ENCODE measurements around the gene FOXP1. TPM values are rescaled to one million over a fixed set of nuclear protein-coding genes. Genes with fewer than 3 reads are reported as not detected.

Gene FOXP1
- total RNA-seq, 1 donor from 2014 or later, result 61.3 TPM

DNA sequence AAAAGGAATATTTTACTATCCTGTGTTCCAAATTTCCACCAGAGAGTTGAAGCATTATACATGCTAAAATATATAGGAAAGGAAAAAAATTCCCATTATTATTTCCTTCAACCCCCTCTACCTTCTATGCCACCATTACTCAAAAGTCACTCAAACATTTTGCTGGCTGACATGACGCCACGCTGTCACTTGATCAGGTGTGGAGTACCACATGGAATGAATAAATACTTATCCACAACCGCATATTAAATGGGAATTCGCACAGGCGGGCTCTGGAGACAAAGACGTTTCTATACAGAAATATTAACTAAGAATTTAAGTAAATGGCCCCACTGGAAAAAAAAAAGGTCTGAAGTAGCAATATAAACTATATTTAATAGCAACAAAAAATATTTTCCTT, 266.4 kb downstream of the FOXP1 start:
- intact Hi-C loops (cut with micrococcal nuclease), result no loop called here

DNA sequence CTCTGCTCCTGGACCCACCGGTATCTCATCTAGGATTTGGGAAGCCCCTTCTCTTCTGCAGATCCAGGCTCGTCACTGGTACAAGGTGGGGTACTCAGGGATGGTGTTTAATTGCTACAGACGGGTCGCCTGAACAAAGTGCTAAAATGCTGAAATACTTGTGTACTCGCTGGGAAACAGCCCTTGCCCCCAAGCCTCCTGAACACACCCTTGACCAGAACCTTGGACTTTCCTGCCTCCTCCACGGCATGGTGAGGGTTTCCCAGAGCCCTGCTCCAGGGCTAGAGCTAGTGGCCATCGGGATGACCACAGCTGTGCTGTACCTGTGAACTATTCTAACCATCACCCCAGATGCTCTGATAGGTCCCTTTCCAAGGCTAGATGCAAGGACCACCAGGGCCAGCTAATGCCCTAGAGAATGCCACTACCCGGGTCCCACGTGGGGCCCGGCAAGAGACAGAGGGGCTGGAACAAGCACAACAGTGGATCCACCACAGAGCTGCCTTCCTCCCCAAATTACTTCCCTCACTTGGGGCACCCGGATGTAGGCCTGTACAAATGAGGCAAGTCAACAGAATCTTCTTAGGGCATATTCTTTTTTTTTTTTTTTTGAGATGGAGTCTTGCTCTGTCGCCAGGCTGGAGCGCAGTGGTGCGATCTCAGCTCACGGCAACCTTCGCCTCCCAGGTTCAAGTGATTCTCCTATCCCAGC, 267.3 kb downstream of the FOXP1 start:
- intact Hi-C loops (cut with micrococcal nuclease), result no loop called here

DNA sequence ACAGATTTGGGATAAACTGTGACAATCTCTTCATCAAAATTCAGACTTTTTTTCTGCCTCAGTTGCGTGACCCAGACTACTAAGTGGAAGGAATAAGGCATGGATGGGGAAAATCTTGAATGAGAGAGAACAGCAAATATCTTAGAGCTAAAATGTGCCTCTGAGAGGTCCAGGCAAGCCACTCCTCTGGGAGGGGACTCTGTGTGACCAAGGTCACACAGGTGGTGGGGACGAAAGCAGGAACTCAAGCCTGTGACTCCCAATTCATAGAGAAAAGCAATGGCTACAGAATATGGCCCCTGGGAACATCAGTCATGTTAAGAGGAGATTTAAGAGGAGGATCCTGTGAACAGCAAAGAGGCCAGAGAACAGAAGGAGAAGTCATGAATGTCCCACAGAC, 268.1 kb downstream of the FOXP1 start:
- intact Hi-C loops (cut with micrococcal nuclease), result no loop called here

DNA sequence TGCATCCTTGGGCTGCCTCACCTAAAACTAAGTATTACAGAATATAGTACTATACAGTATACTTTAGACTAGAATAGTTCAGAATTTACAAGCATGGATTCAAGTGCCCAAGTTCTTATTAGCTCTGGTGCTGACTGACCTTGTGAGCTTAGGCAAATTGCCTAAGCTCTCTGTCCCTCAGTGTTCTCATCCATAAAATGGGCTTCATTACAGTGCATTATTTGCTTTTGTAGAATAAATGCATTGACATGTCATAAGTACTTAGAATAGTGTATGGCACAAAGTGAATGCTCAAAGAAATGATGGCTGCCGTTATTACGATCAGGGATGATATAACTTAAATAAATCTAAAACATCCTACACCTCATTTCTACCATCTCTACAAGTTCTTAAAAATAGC, 269.7 kb downstream of the FOXP1 start:
- intact Hi-C loops (cut with micrococcal nuclease), result no loop called here

DNA sequence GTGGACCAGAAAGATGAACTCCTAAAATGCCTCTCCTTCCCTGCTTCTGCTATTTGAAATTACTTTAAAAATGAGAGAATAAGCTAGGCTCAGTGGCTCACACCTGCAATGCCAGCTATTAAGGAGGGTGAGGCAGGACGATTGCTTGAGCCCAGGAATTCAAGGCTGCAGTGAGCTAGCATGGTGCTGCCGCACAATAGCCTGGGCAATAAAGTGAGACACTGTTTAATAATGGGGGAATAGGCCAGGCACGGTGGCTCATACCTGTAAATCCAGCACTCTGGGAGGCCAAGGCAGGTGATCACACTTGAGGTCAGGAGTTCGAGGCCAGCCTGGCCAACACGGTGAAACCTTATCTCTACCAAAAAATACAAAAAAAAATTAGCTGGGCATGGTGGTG, 271.1 kb downstream of the FOXP1 start:
- intact Hi-C loops (cut with micrococcal nuclease), result no loop called here

DNA sequence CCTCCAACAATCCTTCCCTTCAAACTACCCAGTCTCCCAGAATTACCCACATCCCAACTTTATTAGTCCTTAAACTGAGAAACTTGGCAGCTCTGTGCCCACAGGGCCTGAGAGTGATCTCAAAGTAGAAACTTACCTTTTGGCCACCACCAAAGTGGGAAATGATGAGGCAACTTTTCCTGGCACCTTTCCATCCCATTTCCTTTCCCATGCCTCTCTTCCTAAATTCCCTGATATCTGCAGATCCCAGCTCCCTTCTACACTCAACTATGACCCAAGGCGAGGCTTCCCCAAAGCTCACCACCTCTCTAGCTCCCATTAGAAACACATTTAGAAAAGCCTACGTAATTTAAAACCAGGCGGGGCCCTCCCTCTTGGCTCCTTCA, 271.9 kb downstream of the FOXP1 start:
- intact Hi-C loops (cut with micrococcal nuclease), result no loop called here

DNA sequence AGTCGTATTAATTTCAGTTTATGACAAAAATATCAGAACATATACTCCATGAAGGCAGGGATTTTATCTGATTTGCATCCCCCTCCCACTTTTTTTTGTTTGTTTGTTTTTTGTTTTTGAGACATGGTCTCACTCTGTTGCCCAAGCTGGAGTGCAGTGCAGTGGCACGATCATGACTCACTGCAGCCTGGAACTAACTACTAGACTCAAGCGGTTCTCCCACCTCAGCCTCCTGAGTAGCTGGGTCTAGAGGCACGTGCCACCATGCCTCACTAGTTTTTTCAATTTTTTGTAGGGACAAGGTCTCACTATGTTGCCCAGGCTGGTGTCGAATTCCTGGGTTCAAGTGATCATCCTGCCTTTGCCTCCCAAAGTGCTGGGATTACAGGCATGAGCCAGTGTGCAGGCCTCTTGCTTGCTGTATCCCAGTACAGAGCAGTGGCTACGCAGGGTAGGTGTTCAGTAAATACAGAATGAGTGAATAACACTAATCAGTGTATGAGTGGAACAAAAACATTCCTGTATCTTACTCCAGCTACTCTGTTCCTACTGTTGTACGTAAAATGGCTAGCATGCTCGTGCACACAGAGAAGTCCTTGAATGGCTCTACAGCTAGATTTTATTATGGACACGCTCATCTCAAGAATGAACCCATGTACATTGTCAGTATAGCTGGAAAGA, 272.4 kb downstream of the FOXP1 start:
- intact Hi-C loops (cut with micrococcal nuclease), result no loop called here

DNA sequence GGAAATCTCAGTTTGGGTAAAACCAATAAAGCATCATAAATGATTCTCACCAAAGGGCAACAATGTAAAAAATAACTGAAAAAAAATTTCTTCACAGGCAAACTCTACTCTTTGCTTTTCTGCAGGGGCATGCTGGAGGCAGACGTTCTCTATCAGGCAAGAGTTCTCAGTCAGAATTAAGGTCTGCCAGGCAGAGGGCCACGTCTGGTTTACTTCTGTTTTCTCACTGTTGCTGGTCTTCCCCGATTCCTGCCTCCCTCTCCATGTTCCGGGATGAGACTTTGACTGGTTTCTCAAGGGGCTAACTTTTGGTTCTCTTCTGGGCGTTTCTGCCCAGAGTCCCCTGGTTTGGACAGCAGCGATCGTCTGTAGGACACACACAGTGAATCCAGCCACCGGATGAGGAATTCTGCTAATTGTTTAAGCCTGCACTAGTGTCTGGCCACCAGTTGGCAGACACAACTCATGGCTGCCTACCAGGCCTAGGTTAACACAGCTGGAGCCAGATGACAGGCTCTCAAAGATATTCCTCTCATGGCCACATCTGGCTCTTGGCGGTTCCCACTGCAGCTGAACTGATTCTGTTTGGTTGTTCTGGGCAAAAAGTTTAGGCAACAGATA, 273.1 kb downstream of the FOXP1 start:
- intact Hi-C loops (cut with micrococcal nuclease), result no loop called here

DNA sequence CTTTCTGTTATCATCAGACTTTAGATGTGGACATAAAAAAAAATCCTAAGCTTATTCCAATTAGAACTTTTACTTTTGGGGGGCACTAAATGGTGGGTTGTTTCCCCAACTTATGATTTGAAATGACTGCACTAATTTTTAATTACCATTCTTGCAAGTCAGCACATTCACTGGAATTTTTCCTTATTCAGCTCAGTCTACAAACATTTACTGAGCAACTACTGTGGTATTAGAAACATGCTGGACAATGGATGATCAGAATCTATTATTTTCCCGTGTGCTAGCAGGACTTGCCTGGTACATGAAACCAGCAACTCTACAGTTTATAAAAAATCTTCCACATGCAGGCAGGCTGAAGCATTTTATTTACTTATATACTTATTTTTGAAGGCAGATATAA, 273.6 kb downstream of the FOXP1 start:
- intact Hi-C loops (cut with micrococcal nuclease), result loop anchor here (1.0 to 10.0 kb wide), 3 partner anchors 202 to 345 kb away; no protein-coding TSS in a partner anchor

DNA sequence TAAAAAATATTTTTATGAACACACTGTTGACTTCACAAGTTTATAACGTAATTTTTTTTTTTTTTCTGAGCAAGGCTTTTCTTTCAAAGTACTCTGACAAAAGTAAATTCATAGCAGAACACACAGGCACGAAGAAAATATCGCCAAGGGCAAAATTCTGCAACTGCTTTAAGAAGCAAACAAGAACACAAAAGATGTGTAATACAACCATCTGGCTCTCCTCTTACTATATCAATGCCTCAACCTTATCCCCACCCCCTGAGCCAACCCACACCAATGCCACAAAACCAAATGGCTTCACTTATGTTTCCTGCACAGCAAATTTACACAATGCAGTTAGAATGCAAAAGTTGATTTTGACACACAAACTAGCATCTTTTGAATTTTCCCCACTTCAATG, 274.2 kb downstream of the FOXP1 start:
- intact Hi-C loops (cut with micrococcal nuclease), result loop anchor here (1.0 to 10.0 kb wide), 3 partner anchors 203 to 345 kb away; no protein-coding TSS in a partner anchor

DNA sequence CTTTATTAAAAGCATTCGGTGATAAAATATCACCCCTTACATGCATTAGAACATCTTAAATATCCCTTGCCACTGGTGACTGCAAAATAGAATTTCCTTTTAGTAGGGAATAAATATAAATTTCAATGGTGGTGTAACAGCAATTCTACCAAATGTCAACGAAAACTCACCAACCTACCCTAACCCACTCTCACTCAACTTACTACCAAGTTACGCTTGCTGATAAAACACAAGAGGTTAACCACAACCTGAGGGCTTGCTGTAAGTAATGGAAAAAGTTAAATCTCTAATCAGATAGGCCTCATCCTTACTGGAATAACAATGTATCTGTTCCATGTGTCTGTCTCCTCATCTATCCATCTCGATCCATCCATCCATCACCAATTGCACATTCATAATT, 274.7 kb downstream of the FOXP1 start:
- intact Hi-C loops (cut with micrococcal nuclease), result loop anchor here (1.0 to 10.0 kb wide), 3 partner anchors 203 to 346 kb away; no protein-coding TSS in a partner anchor

DNA sequence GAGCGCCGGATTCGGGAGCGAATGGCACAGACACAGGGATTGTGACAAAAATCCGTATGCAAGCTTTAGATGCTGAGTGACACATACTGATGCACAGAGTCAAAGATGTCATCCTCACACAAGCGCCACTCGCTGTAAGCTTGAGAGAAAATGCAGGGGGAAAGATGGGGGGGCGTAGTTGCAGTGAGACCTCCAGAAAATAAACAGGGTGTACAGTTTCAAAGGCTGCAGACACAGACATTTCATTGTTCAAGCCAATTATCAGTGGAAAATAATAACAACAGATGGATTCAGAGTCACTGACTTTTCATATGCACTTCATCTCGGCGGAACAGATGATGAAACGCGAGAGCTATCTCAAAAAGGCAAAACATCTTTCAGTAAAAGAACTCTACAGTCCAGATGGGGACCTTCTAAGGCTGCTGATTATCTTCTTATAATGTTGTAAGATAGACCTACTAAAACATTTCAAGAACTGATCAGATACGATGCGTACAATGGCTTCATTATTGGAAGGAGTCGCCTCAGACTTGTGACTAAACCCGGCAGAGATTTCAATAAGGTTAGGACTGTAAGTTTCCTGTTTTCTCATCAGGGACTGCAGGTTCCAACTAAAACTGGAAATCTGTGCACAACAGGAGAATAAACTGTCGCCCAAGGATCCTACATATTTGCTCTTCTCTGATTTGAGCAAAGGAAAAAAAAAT, 275.4 kb downstream of the FOXP1 start:
- intact Hi-C loops (cut with micrococcal nuclease), result loop anchor here (2.0 to 10.0 kb wide), 2 partner anchors 221 to 347 kb away; no protein-coding TSS in a partner anchor

DNA sequence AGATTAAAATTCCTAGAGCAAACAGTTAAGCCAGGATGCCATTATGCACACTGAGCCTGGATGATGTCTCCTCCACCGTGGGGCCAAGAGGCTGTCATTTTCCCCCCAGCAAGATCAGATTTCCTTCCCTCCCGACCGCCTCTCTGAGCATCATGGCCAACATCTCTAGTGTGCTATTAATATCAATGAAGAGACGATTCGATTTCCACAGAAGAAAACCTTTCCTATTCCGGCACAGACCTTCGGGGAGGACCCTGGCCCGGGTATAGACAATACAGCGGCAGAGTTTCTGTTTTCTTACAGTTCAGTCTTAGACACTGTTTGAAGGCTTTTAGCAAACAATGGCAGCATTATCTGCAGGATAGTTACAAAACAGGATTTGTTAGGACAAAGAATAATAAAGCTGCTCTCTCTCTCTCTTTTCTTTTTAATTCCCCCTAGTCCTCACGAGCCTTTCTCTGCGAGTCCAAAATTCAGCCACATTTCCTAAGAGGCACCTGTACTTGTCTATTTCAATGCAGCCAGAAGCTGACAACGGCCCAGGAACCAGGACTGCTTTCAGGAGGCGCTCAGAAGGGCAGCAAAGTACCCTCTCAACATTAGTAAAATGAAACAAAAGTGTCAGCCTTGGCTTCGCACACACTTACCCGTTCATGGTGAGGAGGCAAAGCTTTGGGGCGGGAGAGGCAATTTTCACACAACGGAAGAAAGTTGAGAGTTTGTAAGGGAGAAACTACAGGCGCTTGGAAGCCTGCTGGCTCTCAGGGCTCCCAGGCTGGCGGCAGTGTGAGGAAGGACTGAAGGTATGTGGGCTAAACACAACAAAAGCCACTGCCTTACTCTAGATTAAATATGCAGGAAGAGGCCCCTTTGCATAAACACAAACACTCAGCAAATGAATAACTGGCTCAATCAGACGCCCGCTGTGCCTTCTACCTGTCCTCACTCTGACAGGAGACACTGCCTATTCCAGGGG, 278.0 kb downstream of the FOXP1 start:
- intact Hi-C loops (cut with micrococcal nuclease), result loop anchor here (2.0 to 10.0 kb wide), 3 partner anchors 175 to 349 kb away; no protein-coding TSS in a partner anchor

DNA sequence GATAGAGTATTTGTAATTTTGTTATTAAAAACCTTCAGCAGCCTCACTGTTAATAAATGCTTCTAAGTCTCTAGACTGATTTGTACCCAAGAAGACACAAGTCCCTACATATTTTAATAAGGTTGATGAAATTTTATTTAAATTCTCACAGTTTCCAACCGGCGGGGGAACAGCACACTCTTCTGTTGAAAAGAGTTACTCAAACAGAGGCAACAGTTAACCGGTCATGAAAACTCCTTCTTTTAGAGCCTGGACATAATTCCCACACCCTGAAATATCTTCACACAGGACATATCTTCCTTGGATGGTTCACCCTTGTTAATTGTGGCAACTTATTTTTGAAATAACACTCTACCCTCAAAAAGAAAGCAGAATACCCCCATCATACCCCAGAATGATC, 278.8 kb downstream of the FOXP1 start:
- intact Hi-C loops (cut with micrococcal nuclease), result loop anchor here (2.0 to 10.0 kb wide), 5 partner anchors 88 to 350 kb away; no protein-coding TSS in a partner anchor

DNA sequence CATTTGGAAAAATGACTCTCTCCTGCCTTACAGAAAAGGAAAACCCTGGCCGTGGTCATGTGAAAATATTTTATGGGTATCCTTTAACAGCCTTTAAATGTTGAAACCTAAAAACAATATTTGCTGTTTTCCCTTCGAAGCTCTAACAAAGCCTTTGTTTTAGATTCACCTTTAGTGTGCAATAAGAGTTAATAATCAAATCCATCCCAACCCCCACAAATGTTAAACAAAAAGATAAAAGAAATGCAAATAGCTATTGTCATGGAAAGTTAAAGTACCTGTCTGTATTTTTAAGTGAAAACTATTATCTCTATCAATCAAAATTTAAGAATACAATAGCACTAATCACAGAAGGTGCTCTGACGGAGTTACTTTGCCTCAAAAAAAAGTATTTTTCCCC, 279.3 kb downstream of the FOXP1 start:
- intact Hi-C loops (cut with micrococcal nuclease), result loop anchor here (2.0 to 10.0 kb wide), 5 partner anchors 88 to 351 kb away; no protein-coding TSS in a partner anchor

DNA sequence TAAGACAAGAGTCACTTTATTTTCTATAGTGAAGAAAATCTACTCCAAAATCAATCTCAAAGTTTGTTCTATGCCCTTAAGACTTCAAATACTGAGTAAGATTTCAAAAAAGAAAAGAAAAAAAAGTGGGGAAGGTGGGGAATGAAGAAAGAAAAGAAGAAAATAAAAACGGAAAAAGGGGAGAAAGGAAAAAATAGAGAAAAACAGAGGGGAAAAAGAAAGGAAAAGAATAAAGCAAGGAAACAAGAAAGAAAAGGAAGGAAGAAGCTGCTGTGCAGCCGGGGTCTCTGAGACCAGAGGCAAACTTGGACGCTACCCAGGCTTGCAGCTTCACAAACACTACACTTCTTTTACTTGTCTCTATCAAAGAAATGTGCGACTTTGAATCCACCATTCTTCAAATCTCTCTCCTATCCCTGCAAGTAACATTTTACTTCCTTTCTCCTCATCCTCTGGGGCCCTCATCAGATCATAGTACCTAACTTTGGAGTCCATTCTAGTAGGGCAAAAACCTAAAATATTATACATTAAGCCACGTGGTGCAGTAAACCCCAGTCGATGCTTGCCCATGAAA, 279.8 kb downstream of the FOXP1 start:
- intact Hi-C loops (cut with micrococcal nuclease), result loop anchor here (1.0 to 10.0 kb wide), 7 partner anchors 89 to 753 kb away; no protein-coding TSS in a partner anchor

DNA sequence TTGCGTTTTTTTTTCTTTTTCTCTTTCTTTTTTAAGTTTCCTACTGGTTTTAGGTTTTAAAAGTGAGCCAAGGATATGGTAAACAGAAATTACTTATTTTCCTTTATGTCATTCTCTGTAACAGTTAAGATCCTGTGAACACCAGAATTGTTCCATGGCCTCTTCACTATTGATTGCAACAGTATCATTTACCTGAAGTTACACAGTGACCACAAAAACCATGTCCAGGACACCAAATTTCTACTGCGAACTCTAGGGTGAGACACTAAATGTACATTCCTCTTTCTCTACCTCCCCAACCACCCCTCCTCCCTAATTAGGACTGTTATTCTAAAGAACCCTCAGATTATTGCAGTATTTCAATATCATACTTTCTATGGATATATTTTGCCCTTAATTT, 280.9 kb downstream of the FOXP1 start:
- intact Hi-C loops (cut with micrococcal nuclease), result loop anchor here (1.0 to 10.0 kb wide), 5 partner anchors 90 to 752 kb away; no protein-coding TSS in a partner anchor

DNA sequence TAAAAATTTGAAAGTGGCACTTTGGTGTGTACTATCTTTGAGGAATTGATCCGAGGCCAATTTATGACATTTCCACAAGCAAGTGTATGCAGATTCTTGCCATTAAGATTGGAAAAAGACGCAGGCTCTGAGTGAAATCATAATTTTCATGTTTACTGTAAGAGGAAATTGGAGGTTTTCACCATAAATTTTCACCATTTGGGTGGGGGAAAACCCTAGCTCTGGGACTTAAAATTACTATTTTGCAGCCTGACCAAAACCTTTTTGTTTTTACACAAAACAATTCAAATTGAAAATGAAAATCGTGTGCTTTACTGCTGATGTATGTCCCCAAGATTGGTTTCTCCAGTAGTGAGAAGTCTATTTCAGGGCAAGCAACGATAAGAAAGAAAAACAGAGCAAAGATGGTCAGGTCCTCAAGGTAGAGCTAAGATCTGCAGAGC, 282.6 kb downstream of the FOXP1 start:
- intact Hi-C loops (cut with micrococcal nuclease), result loop anchor here (1.0 to 10.0 kb wide), 8 partner anchors 59 to 354 kb away; no protein-coding TSS in a partner anchor

DNA sequence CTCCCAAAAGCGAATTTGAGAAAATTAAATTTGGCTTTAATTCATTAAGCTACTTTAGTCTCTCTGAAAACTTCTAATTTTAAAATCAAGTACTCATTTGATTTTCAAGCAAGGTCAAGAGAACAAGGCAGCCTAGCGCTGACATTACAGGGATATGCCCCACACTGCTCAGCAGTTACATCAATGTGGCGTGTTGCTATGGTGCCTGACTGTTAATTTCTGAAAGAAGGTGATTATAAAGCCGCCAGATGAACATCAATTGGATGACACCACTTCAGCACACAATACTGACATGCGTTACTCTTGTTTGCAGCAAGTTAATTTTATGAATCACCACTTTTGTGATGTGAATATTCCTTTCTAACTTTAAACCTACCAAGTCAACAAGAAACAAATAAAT, 284.4 kb downstream of the FOXP1 start:
- intact Hi-C loops (cut with micrococcal nuclease), result no loop called here

DNA sequence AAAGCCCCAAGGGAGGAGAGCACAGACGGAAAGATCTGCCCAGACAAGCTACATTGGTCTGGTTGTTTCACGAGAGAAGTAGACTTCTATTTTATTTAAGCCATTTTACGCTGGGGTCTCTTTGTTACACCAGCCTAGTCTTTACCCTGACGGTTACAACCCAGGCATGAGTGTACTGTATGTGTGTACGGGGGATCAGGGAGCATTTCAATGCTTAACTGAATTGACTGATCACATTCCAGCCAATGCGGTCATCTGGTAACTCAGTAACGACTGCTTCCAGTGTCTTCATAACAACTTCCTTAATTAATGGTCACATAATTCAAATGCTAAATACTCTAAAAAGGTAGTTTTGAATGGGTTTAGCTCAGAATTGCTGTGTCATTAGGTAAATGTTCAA, 288.6 kb downstream of the FOXP1 start:
- intact Hi-C loops (cut with micrococcal nuclease), result no loop called here

Data from T-helper 1 cell treated with Interleukin-12 subunit alpha and Interleukin-12 subunit beta and Interleukin-4 antibody, amounts not matched to agents 30 ng/mL and 1 ng/mL, for 36 hours (primary cell).